Astrocyte of the spinal cord (primary cell): ENCODE data around the gene RNF187.

ENCODE experiments used
- DNase-seq: peaks from one replicate; pipeline ENCODE4 v3.0.0; 2011; ENCODE audit warnings: low read depth, low spot score
- H3K4me3 ChIP-seq: 2 replicates; pipeline ENCODE4 v1.5.1; 2011; ENCODE audit warnings: low read depth, mild to moderate bottlenecking, low read length, moderate library complexity
- in situ Hi-C: cut with HindIII; loops from 2 replicates; pipeline ENCODE4 v1.10.0; 2017; ENCODE audit warnings: low sequenced_read_pairs
- TF ChIP-seq, protein P1 (sequence below): IDR thresholded peaks from 2 replicates; pipeline ENCODE4 v1.5.1; 2012; ENCODE audit warnings: low read depth, mild to moderate bottlenecking, low read length, inconsistent platforms

RNF187 gene

DNA sequence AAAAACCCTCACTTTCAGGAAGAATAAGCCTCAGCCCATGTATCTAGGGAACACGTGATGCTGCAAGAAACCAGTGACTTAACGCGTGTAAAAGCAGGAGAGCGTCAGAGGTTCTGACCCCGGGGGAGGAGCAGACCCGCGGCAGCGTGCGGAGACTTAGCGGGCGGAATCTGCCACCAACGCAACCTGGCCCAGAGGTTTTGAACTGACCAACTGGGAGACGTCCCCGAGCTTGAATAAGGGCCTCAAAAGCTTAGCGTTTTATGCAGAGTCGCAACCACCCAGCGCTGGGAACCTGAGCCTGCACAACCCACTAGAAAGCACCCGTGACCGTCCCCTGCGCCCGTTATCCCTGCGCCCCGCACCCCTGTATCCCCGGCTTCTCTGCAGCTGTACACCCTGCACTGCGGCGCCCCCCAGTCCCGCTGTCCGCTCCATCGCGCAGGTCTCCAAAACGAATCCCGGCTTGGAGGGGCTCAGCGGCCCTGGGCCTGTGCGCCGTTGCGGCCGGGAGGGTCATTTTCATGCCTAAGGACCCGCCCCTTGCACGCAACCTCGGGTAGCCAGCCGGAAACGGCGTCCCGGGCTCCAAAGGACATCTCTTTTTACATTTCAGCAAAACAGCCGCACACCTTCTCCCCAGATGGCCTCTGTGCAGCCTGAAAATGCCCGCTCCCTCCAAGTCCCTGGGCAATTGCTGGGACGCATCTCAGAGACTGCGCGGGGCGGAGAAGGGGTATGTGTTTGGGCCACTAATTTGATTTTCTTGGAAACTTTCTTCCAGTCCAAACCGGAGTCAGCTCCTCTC lies 41.1 kb upstream of the RNF187 start:
- TF ChIP-seq, protein P1, sequence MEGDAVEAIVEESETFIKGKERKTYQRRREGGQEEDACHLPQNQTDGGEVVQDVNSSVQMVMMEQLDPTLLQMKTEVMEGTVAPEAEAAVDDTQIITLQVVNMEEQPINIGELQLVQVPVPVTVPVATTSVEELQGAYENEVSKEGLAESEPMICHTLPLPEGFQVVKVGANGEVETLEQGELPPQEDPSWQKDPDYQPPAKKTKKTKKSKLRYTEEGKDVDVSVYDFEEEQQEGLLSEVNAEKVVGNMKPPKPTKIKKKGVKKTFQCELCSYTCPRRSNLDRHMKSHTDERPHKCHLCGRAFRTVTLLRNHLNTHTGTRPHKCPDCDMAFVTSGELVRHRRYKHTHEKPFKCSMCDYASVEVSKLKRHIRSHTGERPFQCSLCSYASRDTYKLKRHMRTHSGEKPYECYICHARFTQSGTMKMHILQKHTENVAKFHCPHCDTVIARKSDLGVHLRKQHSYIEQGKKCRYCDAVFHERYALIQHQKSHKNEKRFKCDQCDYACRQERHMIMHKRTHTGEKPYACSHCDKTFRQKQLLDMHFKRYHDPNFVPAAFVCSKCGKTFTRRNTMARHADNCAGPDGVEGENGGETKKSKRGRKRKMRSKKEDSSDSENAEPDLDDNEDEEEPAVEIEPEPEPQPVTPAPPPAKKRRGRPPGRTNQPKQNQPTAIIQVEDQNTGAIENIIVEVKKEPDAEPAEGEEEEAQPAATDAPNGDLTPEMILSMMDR = no peak
- peak; percentile 25 for DNase-seq
- H3K4me3 ChIP-seq = peak overlapping the region; percentile 43
- in situ Hi-C loops = no loop called here

DNA sequence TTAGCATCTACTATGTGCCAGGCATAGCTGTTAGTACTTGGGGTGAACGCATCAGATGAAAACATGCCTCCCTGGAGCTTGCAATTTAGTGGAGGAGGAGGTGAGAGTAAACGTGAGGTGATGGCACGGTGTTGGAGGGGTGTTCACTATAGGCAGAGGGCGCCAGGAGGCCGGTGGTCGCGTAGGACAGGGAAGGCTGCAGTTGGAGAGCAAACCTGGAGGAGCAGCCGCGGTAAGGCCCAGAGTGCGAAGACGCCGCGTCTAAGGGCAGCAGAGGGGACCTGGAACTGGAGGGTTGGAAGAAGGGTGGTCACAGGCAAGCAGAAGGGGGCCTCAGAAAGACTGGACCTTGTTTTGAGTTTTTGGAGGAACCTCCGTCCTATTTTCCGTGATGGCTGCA lies 40.3 kb upstream of the RNF187 start:
- no peak for DNase-seq
- TF ChIP-seq, protein P1 = no peak
- no peak overlapping the region for H3K4me3 ChIP-seq
- in situ Hi-C loops = no loop called here

DNA sequence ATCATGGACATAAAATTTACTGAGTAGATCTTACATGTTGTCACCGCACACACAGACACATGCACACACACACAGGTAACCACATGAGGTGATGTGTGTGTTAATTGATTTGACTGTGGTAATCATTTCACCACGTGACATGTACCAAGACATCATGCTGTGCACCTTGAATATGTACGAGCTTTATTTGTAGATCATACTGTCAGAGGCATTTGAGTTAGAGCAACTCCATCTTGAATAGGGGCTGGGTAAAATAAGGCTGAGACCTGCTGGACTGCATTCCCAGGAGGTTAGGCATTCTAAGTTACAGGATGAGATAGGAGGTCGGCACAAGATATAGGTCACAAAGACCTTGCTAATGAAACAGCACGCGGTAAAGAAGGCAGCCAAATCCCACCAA lies 38.8 kb upstream of the RNF187 start:
- DNase-seq = no peak
- H3K4me3 ChIP-seq = no peak overlapping the region
- in situ Hi-C loops = no loop called here
- TF ChIP-seq, protein P1 = no peak

DNA sequence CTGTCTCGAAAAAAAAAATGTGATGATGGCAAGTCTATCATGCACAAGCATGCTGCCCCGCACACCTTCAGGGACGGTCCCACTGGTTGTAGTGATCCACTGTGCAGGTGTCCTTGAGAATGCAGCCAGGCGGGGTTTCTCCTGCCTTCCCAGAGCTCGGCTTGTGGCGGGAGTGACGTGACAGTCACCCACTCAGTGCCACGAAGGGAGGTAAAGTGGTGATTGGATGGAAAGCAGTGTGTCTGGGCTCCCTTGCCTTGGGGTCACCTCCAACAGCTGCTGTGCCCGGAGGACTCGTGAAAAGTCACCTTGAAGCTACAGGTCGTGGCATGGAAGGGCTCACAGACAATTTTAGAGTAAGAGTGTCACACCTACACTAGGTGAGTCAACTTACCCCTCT lies 37.0 kb upstream of the RNF187 start:
- TF ChIP-seq, protein P1 = no peak
- DNase-seq = no peak
- H3K4me3 ChIP-seq = no peak overlapping the region
- in situ Hi-C loops = no loop called here

DNA sequence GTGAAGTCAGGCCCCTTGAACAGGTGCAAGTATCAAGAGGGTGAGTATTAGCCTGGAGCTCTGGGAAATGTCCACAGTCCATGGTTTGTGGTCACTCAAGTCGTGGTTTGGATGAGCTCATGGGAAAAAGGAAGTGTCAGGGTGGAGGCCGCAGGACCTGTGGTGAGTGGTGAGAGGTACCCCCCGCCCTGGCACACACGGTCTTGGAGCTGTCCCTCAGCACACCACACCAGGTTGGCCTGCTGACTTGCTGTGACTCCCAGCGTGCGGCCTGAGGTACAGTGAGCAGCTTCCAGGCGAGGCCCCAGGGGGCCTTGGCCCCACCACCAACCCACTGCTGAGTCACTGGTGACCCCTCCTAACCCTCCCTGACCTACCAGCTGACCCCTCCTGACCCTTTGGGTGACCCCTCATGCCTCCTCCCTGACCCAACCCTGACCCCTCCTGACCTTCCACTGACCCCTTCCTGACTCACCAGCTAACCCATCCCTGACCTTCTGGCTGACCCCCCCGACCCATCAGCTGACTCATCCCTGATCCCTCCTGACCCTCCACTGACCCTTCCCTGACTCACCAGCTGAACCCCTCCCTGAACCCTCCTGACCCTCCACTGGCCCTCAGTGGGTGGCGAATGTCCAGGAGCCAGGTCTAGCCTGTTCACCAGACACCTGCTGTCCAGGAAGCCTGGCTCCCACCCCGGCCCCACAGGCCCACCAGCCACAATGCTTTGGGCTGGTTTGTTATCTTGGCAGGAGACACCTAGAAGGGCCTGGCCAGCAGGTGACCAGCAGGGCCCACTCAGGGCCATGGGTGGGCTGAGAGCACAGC lies 34.8 kb upstream of the RNF187 start:
- H3K4me3 ChIP-seq = no peak overlapping the region
- in situ Hi-C loops = no loop called here
- DNase-seq = peak; percentile 14
- TF ChIP-seq, protein P1 = no peak

DNA sequence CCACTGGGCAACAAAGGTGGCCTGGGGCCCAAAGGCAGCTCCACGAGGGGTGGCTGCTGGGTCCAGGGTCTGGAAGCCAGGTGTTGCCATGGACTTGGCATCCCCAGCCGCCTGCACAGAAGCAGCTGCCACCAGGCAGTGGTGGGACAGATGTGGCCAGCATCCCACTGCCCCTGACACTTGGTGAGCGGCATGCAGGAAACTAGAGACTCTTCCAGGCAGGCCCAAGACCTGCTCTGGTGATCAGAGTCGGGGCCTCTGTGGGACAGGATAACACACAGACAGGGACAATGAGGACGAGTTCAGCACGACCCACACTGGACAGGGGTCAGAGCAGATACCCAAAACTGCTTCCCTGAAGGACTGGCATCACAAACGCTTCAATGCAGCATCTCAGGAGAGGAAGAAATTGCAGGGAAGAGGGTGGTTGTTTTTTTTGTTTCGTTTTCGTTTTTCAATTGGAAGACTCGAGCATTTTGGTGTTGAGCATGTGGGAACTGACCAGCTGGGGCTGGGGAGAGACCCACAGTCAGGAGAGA lies 34.1 kb upstream of the RNF187 start:
- DNase-seq = no peak
- in situ Hi-C loops = no loop called here
- H3K4me3 ChIP-seq = no peak overlapping the region
- TF ChIP-seq, protein P1 = no peak
